Hematopoietic multipotent progenitor cell treated with erythropoietin and hydrocortisone succinate and interleukin-3 and kit ligand, for 8 days (in vitro differentiated cells): ENCODE measurements around the gene FBXO5.
"Not testable (repeated sequence)": the region's sequence is repeated elsewhere in the genome, so short reads cannot be mapped to it uniquely, and the experiment has no call there.

ENCODE experiments used
- DNase-seq: peaks from one replicate; pipeline ENCODE4 v3.0.0-alpha.2; 2015

FBXO5 gene

DNA sequence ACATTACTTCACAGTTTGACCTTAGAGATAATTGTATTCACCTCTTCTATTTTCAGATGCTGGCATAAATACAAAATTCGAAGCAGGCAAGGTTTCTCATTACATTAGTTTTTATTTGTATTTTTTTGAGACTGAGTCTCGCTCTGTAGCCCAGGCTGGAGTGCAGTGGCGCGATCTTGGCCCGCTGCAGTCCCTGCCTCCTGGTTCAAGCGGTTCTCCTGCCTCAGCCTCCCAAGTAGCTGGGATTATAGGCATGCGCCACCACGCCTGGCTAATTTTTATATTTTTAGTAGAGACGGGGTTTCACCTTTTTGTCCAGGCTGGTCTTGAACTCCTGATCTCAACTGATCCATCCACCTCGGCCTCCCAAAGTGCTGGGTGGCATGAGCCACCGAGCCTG, 2.5 kb upstream of the FBXO5 start:
- not testable (repeated sequence) for DNase-seq

- DNase-seq, result no peak
Measured at GRCh38 chr6:152984513-152984872, 1.7 kb upstream of the FBXO5 start.

- peak; percentile 95 for DNase-seq
Measured at GRCh38 chr6:152983637-152984512, 1.0 kb upstream of the FBXO5 start.

GRCh38 chr6:152981989-152982903, 595 bp downstream of the FBXO5 start:
- DNase-seq, result peak; percentile 51

DNA sequence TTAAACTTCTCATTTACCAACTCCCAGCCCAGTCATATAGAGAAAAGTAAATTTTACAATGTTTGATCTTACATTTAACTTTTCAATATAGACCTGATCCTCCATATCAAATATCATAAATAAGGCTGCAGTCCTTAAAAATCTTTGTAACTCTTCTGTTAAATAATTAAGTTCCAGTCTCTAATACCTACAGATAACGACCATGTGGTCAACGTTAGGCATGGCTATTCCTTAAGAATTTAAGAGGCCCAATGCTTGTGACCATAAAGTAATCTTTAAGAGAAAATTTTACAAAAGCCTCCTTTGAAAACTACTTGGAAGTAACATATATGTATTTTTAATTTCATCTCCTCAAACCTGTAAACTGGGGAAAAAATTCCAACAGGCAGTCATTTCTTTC, 1.6 kb downstream of the FBXO5 start:
- peak; percentile 42 for DNase-seq

GRCh38 chr6:152980656-152981055, 2.2 kb downstream of the FBXO5 start:
- DNase-seq, result no peak

DNA sequence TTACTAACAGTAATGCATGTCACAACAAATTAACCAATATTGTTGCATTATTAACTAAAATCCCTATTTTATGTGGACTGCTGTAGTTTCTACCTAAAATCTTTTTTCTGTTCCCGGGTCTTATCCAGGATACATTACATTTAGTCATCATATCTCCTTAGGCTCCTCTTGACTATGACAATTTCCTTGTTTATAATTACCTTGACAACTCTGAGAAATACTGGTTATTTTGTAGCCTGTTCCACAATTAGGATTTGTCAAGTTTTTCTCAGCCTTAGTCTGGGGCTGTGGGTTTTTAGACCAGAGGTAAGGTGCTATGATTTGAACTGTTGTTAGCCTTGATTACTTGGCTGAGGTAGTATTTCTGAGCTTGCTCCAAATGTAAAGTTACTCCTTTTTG, 3.7 kb downstream of the FBXO5 start:
- DNase-seq, result no peak

GRCh38 chr6:152978058-152978457, 4.8 kb downstream of the FBXO5 start:
- DNase-seq, result no peak

DNA sequence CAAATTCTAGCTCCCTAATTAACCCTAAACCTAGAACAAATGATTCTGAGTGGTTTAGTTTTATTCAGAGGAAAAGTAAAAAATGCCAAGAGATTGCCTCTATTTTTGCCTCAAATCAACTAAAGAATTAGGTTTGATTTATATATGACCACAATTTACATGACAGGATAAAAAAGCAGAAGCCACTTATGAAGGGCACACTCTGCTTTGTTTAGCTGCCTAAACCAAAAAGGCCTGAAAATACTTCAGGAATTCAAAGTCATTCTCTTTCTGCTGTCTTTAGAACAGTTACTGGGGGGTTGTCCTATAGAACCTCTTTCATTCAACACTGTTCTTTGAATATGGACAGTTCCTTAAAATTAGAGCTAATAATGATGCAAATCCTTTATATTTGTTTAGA, 5.3 kb downstream of the FBXO5 start:
- no peak for DNase-seq

GRCh38 chr6:152976749-152977148, 6.1 kb downstream of the FBXO5 start:
- no peak for DNase-seq

GRCh38 chr6:152975204-152975915, 7.5 kb downstream of the FBXO5 start:
- peak; percentile 36 for DNase-seq

GRCh38 chr6:152973916-152974315, 8.9 kb downstream of the FBXO5 start:
- DNase-seq, result no peak

- no peak for DNase-seq
Measured at GRCh38 chr6:152969688-152970418, 13.0 kb downstream of the FBXO5 start.

GRCh38 chr6:152966168-152966894, 16.5 kb downstream of the FBXO5 start:
- not testable (repeated sequence) for DNase-seq

DNA sequence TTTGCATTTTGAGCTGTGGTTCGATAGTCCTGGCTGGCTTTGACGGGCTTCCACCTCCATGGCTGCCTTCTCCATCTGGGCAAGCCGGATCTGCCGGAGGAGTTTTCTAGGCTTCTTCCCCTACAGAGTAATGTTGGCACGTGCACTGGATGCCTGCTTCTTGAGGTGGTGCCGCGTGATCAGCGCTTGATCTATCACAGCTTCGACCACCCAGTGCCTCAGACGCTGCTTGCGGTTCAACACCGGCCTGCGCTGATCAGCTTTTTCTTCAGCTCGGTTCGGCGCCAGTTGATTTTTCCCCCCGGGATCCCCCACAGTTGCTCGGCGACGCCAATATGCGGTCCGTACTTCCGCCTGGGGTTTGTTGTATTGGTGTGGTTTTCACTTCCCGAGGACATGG, 23.5 kb downstream of the FBXO5 start:
- no peak for DNase-seq

DNA sequence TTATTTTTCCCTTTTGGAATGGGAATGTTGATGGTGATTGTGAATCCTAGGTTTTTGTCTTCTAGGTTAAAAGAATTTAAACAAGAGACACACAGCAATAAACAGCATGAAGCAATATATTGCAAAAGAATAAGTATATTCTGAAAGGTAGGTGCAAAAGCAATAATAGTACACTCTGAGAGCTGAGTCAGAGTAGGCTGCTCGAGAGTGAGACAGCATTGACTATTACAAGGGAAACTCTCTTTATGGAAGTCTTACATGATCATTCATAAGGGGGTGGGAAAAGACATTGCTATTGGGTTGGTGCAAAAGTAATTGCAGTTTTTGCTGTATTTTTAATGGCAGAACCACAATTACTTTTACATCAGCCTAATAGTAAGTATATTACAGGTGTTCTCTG, 25.0 kb downstream of the FBXO5 start:
- DNase-seq, result no peak

DNA sequence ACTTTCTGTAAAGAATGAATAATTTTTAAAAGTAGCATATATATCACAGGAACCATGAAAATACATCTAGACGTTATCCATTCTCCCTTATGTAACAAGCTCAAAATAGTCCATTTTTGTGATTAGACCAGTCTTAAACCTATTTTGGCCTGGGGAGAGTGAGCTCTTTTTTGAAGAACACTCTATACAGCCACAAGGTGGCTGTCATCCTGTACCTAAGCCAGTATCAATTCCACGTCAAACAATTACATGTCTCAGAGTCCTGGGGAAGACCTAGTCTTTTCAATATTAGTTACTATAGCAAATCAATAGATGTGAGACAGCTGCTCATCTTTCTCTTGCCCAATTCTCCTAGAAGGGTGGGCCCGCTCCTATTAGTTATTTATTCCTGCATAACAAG, 28.4 kb downstream of the FBXO5 start:
- no peak for DNase-seq

GRCh38 chr6:152952866-152953509, 29.9 kb downstream of the FBXO5 start:
- DNase-seq, result peak; percentile 51

DNA sequence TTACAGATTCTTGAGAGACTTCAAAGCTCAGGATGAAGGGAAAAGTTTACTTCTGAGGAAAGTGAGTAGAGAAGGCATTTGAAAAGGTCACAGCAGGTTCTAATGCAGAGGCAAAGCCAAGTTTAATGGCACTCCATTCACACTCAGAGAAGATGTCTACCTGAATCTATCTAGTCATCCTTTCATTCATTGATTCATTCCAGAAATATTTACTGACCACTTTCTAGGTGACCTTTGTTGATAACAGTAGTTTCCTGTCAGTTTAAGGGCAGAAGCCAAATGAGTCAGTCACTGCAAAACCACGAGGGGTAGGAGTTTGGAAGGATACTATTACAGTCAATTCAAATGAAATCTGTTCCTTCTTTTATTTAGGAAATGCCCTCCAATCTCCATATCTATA, 30.8 kb downstream of the FBXO5 start:
- no peak for DNase-seq

GRCh38 chr6:152950240-152950639, 32.6 kb downstream of the FBXO5 start:
- no peak for DNase-seq

- DNase-seq, result peak; percentile 59
Measured at GRCh38 chr6:152948150-152948768, 34.6 kb downstream of the FBXO5 start.
